Liver (tissue), 9 donors: ENCODE data around the gene CDH13. TPM values are rescaled to one million over a fixed set of nuclear protein-coding genes. Genes with fewer than 3 reads are reported as not detected.

ENCODE experiments used
- DNase-seq: peaks from one replicate; pipeline ENCODE4 v3.0.0-alpha.2; 2017; ENCODE audit warnings: low spot score
- H3K27ac ChIP-seq, 2 donors: one replicate each; pipeline ENCODE4 v1.7.0; 2013; ENCODE audit warnings: inconsistent platforms in 2 of 2, low read length in 2 of 2, control low read depth in 1 of 2, low read depth in 1 of 2, mild to moderate bottlenecking in 1 of 2
- H3K27me3 ChIP-seq, 4 donors: one replicate each; pipeline versions ENCODE4 v1.6.1 to v1.7.0; 2013; ENCODE audit warnings: low read length in 3 of 4, inconsistent platforms in 1 of 4, mild to moderate bottlenecking in 1 of 4, moderate library complexity in 1 of 4; ENCODE audit not compliant: control insufficient read depth in 4 of 4, insufficient read depth in 4 of 4
- H3K36me3 ChIP-seq, 4 donors: one replicate each; pipeline versions ENCODE4 v1.6.1 to v1.7.0; 2013; ENCODE audit warnings: low read length in 3 of 4, mild to moderate bottlenecking in 3 of 4, low read depth in 1 of 4, moderate library complexity in 1 of 4; ENCODE audit not compliant: control insufficient read depth in 4 of 4, insufficient read depth in 3 of 4
- H3K4me1 ChIP-seq, 4 donors: one replicate each; pipeline versions ENCODE4 v1.6.1 to v1.7.0; 2013; ENCODE audit warnings: low read length in 3 of 4, mild to moderate bottlenecking in 3 of 4, moderate library complexity in 1 of 4; ENCODE audit not compliant: control insufficient read depth in 4 of 4, insufficient read depth in 4 of 4
- H3K4me3 ChIP-seq, 3 donors: one replicate each; pipeline versions ENCODE4 v1.6.1 to v1.7.0; 2013; ENCODE audit warnings: low read length in 3 of 3, control low read depth in 1 of 3, low read depth in 1 of 3, mild to moderate bottlenecking in 1 of 3
- H3K9ac ChIP-seq, 2 donors: one replicate each; pipeline ENCODE4 v1.7.0; 2013; ENCODE audit warnings: low read length in 2 of 2, mild to moderate bottlenecking in 2 of 2, moderate library complexity in 2 of 2, control low read depth in 1 of 2, low read depth in 1 of 2
- H3K9me3 ChIP-seq, 4 donors: one replicate each; pipeline versions ENCODE4 v1.6.1 to v1.7.0; 2013; ENCODE audit warnings: low read length in 3 of 4; ENCODE audit not compliant: control insufficient read depth in 4 of 4
- EGR1 ChIP-seq, 2 donors: IDR thresholded peaks; 2 replicates each; pipeline ENCODE4 v1.6.1; 2016 to 2018; ENCODE audit warnings: antibody characterized with exemption in 2 of 2, low read depth in 2 of 2
- FOXA1 ChIP-seq: IDR thresholded peaks from 2 replicates; pipeline ENCODE4 v1.6.1; 2016; ENCODE audit warnings: antibody characterized with exemption
- FOXA2 ChIP-seq: IDR thresholded peaks from 2 replicates; pipeline ENCODE4 v1.6.1; 2016; ENCODE audit warnings: antibody characterized with exemption
- GABPA ChIP-seq, 2 donors: IDR thresholded peaks in 1 of 2; conservative IDR thresholded peaks in 1 of 2; 2 replicates each; pipeline ENCODE4 v1.6.1; 2016; ENCODE audit warnings: antibody characterized with exemption in 2 of 2, mild to moderate bottlenecking in 1 of 2, moderate library complexity in 1 of 2
- HNF4A ChIP-seq, 2 donors: conservative IDR thresholded peaks; 2 replicates each; pipeline ENCODE4 v1.6.1; 2016; ENCODE audit warnings: antibody characterized with exemption in 2 of 2, mild to moderate bottlenecking in 2 of 2
- HNF4G ChIP-seq: IDR thresholded peaks from 2 replicates; pipeline ENCODE4 v1.6.1; 2016; ENCODE audit warnings: antibody characterized with exemption
- JUND ChIP-seq, 2 donors: IDR thresholded peaks; 2 replicates each; pipeline ENCODE4 v1.6.1; 2016; ENCODE audit warnings: antibody characterized with exemption in 2 of 2
- NR2F2 ChIP-seq: IDR thresholded peaks from 2 replicates; pipeline ENCODE4 v1.6.1; 2016; ENCODE audit warnings: antibody characterized with exemption
- RAD21 ChIP-seq, 2 donors: IDR thresholded peaks; 2 replicates each; pipeline ENCODE4 v1.6.1; 2016; ENCODE audit warnings: antibody characterized with exemption in 2 of 2, mild to moderate bottlenecking in 2 of 2
- RXRA ChIP-seq, 2 donors: IDR thresholded peaks; 2 replicates each; pipeline ENCODE4 v1.6.1; 2017 to 2018; ENCODE audit warnings: antibody characterized with exemption in 2 of 2, mild to moderate bottlenecking in 1 of 2
- SP1 ChIP-seq: IDR thresholded peaks from 2 replicates; pipeline ENCODE4 v1.6.1; 2018; ENCODE audit warnings: antibody characterized with exemption, mild to moderate bottlenecking
- TAF1 ChIP-seq: conservative IDR thresholded peaks from 2 replicates; pipeline ENCODE4 v1.6.1; 2016; ENCODE audit warnings: antibody characterized with exemption, mild to moderate bottlenecking
- YY1 ChIP-seq: IDR thresholded peaks from 2 replicates; pipeline ENCODE4 v1.6.1; 2016; ENCODE audit warnings: antibody characterized with exemption, mild to moderate bottlenecking
- ZBTB33 ChIP-seq: IDR thresholded peaks from 2 replicates; pipeline ENCODE4 v1.6.1; 2016; ENCODE audit warnings: antibody characterized with exemption
- WGBS: extraction: QIAGEN DNeasy Blood & Tissue Kit; methylation state at CpG from one replicate; pipeline ENCODE4 v1.1.7; 2013; 5-methylcytosine and 5-hydroxymethylcytosine counted together
- polyA plus RNA-seq, 2 donors: library from polyadenylated mRNA; stranded (reverse) in 1 of 2; unstranded in 1 of 2; fragments of 200-250 nt in 1 of 2; fragments of >200 nt in 1 of 2; fragmentation: Nextera tagmentation in 1 of 2; extraction: Ambion mirVana in 1 of 2; gene quantifications; one replicate each; pipeline versions ENCODE4 v1.2.1 to v1.2.3, GENCODE V29; 2013 to 2015
- total RNA-seq, 2 donors: library from RNA; depleted of rRNA; stranded (reverse); fragments of >200 nt; gene quantifications; one replicate each; pipeline ENCODE4 v1.2.3, GENCODE V29; 2014
- TF ChIP-seq, protein P1 (sequence below): IDR thresholded peaks from 2 replicates; pipeline ENCODE4 v1.6.1; 2016; ENCODE audit warnings: antibody characterized with exemption, mild to moderate bottlenecking
- TF ChIP-seq, protein P2 (sequence below): fragments of 150-350 bp; IDR thresholded peaks from 2 replicates; pipeline ENCODE4 v1.5.1; 2017; ENCODE audit warnings: improper control_type of control experiment, low read depth, low read length; ENCODE audit not compliant: missing input control
- TF ChIP-seq, protein P3 (sequence below): IDR thresholded peaks from 2 replicates; pipeline ENCODE4 v1.6.1; 2016; ENCODE audit warnings: antibody characterized with exemption
- TF ChIP-seq, protein P4 (sequence below): IDR thresholded peaks from 2 replicates; pipeline ENCODE4 v1.6.1; 2016; ENCODE audit warnings: antibody characterized with exemption
- donor health status: healthy.
- donor health status: healthy.
- donor health status: healthy.
- donor health status: healthy.
- donor health status: healthy.

Gene CDH13
- total and polyA plus RNA-seq, 4 donors = 0.21 to 1.5 (median 0.58) TPM

GRCh38 chr16:83392743-83393142 lies 766.0 kb downstream of the CDH13 start:
- no peaks in the 10 kb centered on the region for H3K9me3 ChIP-seq
- TF ChIP-seq HNF4G (no peak), SP1 (no peak), YY1 (no peak), RAD21 (IDR thresholded peaks at IDR 0.05) (no peak), JUND (IDR thresholded peaks at IDR 0.05) (no peak), FOXA2 (no peak), FOXA1 (no peak), NR2F2 (no peak), TAF1 (no peak), ZBTB33 (no peak), HNF4A (conservative IDR thresholded peaks at IDR 0.05) (no peak), RXRA (IDR thresholded peaks at IDR 0.05) (no peak), GABPA (IDR thresholded peaks at IDR 0.05 in 1 of 2, conservative IDR thresholded peaks at IDR 0.05 in 1 of 2) (no peak), EGR1 (IDR thresholded peaks at IDR 0.05; ENCODE audit: low read depth in 2 of 2) (no peak)
- TF ChIP-seq, protein P1, sequence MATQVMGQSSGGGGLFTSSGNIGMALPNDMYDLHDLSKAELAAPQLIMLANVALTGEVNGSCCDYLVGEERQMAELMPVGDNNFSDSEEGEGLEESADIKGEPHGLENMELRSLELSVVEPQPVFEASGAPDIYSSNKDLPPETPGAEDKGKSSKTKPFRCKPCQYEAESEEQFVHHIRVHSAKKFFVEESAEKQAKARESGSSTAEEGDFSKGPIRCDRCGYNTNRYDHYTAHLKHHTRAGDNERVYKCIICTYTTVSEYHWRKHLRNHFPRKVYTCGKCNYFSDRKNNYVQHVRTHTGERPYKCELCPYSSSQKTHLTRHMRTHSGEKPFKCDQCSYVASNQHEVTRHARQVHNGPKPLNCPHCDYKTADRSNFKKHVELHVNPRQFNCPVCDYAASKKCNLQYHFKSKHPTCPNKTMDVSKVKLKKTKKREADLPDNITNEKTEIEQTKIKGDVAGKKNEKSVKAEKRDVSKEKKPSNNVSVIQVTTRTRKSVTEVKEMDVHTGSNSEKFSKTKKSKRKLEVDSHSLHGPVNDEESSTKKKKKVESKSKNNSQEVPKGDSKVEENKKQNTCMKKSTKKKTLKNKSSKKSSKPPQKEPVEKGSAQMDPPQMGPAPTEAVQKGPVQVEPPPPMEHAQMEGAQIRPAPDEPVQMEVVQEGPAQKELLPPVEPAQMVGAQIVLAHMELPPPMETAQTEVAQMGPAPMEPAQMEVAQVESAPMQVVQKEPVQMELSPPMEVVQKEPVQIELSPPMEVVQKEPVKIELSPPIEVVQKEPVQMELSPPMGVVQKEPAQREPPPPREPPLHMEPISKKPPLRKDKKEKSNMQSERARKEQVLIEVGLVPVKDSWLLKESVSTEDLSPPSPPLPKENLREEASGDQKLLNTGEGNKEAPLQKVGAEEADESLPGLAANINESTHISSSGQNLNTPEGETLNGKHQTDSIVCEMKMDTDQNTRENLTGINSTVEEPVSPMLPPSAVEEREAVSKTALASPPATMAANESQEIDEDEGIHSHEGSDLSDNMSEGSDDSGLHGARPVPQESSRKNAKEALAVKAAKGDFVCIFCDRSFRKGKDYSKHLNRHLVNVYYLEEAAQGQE = no peak
- TF ChIP-seq, protein P2, sequence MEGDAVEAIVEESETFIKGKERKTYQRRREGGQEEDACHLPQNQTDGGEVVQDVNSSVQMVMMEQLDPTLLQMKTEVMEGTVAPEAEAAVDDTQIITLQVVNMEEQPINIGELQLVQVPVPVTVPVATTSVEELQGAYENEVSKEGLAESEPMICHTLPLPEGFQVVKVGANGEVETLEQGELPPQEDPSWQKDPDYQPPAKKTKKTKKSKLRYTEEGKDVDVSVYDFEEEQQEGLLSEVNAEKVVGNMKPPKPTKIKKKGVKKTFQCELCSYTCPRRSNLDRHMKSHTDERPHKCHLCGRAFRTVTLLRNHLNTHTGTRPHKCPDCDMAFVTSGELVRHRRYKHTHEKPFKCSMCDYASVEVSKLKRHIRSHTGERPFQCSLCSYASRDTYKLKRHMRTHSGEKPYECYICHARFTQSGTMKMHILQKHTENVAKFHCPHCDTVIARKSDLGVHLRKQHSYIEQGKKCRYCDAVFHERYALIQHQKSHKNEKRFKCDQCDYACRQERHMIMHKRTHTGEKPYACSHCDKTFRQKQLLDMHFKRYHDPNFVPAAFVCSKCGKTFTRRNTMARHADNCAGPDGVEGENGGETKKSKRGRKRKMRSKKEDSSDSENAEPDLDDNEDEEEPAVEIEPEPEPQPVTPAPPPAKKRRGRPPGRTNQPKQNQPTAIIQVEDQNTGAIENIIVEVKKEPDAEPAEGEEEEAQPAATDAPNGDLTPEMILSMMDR = no peak
- TF ChIP-seq, protein P3, sequence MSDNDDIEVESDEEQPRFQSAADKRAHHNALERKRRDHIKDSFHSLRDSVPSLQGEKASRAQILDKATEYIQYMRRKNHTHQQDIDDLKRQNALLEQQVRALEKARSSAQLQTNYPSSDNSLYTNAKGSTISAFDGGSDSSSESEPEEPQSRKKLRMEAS = no peak
- TF ChIP-seq, protein P4, sequence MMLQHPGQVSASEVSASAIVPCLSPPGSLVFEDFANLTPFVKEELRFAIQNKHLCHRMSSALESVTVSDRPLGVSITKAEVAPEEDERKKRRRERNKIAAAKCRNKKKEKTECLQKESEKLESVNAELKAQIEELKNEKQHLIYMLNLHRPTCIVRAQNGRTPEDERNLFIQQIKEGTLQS = no peak
- no peaks in the 10 kb centered on the region for H3K4me1 ChIP-seq
- H3K4me3 ChIP-seq = no peak overlapping the region
- 78% methylated on average over 4 of the region's 4 CpGs for WGBS
- H3K27me3 ChIP-seq = no peaks in the 10 kb centered on the region
- H3K27ac ChIP-seq = no peak overlapping the region
- no peaks in the 10 kb centered on the region for H3K36me3 ChIP-seq
- no peak for DNase-seq
- no peak overlapping the region for H3K9ac ChIP-seq
